ENCODE data around the gene RAX2. TPM values are rescaled to one million over a fixed set of nuclear protein-coding genes. Genes with fewer than 3 reads are reported as not detected.

Gene RAX2
- polyA plus RNA-seq, 1 donor from 2014 or later, result not detected

DNA sequence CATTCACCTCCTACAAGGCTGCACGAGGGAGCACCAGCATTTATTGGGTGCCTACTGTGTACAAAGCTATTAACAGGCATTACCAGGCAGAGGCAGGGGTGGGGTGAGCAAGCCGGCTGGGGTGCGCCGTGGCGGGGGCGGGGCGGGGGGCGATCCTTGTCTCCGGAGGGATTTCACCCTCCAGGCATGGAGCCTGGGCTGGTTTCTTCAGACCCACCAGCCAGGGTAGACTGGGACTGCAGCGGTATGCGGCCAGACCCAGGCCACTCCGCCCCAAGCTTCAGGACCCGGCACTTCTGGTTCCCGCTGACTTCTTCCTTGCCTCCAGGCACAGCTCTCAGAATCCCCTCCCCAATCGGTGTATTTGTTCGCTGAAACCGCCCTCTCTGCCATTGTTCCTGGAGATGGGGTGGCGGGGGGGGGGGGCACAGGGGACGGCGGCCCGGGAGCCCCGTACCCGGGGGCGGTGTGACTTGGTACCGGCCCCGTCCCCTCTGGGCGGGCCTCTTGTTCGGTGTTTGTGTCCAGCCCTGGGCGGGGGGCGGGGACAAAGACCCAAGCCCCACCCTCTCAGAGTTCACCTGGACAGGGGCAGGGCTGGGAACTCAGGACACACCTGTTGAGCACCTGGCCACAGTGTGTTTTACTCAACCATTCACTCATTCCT, 49.5 kb downstream of the RAX2 start:
- TF ChIP-seq TAF1 (IDR thresholded peaks at IDR 0.05; ENCODE audit: low read depth) (no peak), MXI1 (conservative IDR thresholded peaks at IDR 0.05; ENCODE audit: poor library complexity, severe bottlenecking) (no peak), POLR2AphosphoS5 (IDR thresholded peaks at IDR 0.05) (no peak), CTCF (IDR thresholded peaks at IDR 0.05; ENCODE audit: poor library complexity, severe bottlenecking) (no peak), RAD21 (conservative IDR thresholded peaks at IDR 0.05) (no peak), EZH2 (IDR thresholded peaks at IDR 0.05; ENCODE audit: borderline replicate concordance, insufficient read depth, low read length, poor library complexity, severe bottlenecking) (no peak), EP300 (conservative IDR thresholded peaks at IDR 0.05; ENCODE audit: poor library complexity, severe bottlenecking) (no peak), SMC3 (conservative IDR thresholded peaks at IDR 0.05; ENCODE audit: poor library complexity) (no peak)
- TF ChIP-seq, protein P1, sequence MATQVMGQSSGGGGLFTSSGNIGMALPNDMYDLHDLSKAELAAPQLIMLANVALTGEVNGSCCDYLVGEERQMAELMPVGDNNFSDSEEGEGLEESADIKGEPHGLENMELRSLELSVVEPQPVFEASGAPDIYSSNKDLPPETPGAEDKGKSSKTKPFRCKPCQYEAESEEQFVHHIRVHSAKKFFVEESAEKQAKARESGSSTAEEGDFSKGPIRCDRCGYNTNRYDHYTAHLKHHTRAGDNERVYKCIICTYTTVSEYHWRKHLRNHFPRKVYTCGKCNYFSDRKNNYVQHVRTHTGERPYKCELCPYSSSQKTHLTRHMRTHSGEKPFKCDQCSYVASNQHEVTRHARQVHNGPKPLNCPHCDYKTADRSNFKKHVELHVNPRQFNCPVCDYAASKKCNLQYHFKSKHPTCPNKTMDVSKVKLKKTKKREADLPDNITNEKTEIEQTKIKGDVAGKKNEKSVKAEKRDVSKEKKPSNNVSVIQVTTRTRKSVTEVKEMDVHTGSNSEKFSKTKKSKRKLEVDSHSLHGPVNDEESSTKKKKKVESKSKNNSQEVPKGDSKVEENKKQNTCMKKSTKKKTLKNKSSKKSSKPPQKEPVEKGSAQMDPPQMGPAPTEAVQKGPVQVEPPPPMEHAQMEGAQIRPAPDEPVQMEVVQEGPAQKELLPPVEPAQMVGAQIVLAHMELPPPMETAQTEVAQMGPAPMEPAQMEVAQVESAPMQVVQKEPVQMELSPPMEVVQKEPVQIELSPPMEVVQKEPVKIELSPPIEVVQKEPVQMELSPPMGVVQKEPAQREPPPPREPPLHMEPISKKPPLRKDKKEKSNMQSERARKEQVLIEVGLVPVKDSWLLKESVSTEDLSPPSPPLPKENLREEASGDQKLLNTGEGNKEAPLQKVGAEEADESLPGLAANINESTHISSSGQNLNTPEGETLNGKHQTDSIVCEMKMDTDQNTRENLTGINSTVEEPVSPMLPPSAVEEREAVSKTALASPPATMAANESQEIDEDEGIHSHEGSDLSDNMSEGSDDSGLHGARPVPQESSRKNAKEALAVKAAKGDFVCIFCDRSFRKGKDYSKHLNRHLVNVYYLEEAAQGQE (IDR thresholded peaks at IDR 0.05; ENCODE audit: borderline replicate concordance), result no peak
- Histone ChIP-seq H3K4me2 (ENCODE audit: low read length) (no peak overlapping the region), H3K9ac (ENCODE audit: low read length) (no peak overlapping the region), H4K20me1 (ENCODE audit: insufficient read depth) (no peaks in the 10 kb centered on the region), H3K79me2 (replicated peaks; ENCODE audit: insufficient read depth, low read length) (no peaks in the 10 kb centered on the region), H3K9me2 (ENCODE audit: insufficient read depth, low read length) (no peaks in the 10 kb centered on the region), H3F3A (ENCODE audit: insufficient read depth, low read length, poor library complexity, severe bottlenecking) (no peaks in the 10 kb centered on the region), H3K27me3 (ENCODE audit: insufficient read depth, low read depth, low read length) (peaks cover 14% of the 10 kb centered on the region), H3K9me3 (ENCODE audit: low read length) (no peaks in the 10 kb centered on the region), H2AFZ (ENCODE audit: low read depth, low read length) (no peak overlapping the region), H3K36me3 (ENCODE audit: insufficient read depth, low read length) (no peaks in the 10 kb centered on the region), H3K4me3 (ENCODE audit: low read length) (no peak overlapping the region), H3K27ac (ENCODE audit: low read length) (no peak overlapping the region)

DNA sequence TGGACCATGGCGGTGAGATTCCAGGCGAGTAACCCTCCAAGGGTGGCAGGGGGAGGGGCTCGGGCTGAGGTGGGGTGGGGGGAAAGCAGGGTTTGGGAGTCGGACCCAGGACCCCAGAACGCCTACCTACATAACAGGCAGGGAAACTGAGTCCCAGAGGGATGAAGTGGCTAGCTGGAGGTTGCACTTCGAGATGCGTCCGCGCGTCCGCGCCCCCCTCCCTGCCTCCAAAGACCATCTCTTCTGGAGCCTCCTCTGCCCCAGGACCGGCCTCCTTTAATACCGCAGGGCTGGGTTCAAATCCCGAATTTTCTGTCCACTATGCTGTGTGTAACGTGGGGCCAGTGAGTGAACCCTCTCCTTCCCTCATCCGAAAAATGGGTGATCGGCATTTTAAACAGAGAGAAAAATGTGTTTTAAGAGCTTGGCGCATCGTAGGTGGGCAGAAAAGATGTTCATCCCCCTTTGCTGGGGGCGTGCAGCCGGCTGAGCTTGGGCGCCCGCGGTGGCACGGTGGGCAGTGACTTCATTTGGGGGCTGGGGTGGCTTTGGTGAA, 50.1 kb downstream of the RAX2 start:
- Histone ChIP-seq H3K9me2 (ENCODE audit: insufficient read depth, low read length) (no peaks in the 10 kb centered on the region), H3K9me3 (ENCODE audit: low read length) (no peaks in the 10 kb centered on the region), H3K36me3 (ENCODE audit: insufficient read depth, low read length) (no peaks in the 10 kb centered on the region), H2AFZ (ENCODE audit: low read depth, low read length) (no peak overlapping the region), H3K79me2 (replicated peaks; ENCODE audit: insufficient read depth, low read length) (no peaks in the 10 kb centered on the region), H4K20me1 (ENCODE audit: insufficient read depth) (no peaks in the 10 kb centered on the region), H3K27ac (ENCODE audit: low read length) (no peak overlapping the region), H3K4me3 (ENCODE audit: low read length) (peak overlapping the region; percentile 43), H3K4me2 (ENCODE audit: low read length) (no peak overlapping the region), H3K9ac (ENCODE audit: low read length) (no peak overlapping the region), H3K27me3 (ENCODE audit: insufficient read depth, low read depth, low read length) (peaks cover 14% of the 10 kb centered on the region), H3F3A (ENCODE audit: insufficient read depth, low read length, poor library complexity, severe bottlenecking) (no peaks in the 10 kb centered on the region)
- TF ChIP-seq RAD21 (conservative IDR thresholded peaks at IDR 0.05) (no peak), MXI1 (conservative IDR thresholded peaks at IDR 0.05; ENCODE audit: poor library complexity, severe bottlenecking) (no peak), EZH2 (IDR thresholded peaks at IDR 0.05; ENCODE audit: borderline replicate concordance, insufficient read depth, low read length, poor library complexity, severe bottlenecking) (no peak), CTCF (IDR thresholded peaks at IDR 0.05; ENCODE audit: poor library complexity, severe bottlenecking) (no peak), POLR2AphosphoS5 (IDR thresholded peaks at IDR 0.05) (no peak), TAF1 (IDR thresholded peaks at IDR 0.05; ENCODE audit: low read depth) (no peak), EP300 (conservative IDR thresholded peaks at IDR 0.05; ENCODE audit: poor library complexity, severe bottlenecking) (no peak), SMC3 (conservative IDR thresholded peaks at IDR 0.05; ENCODE audit: poor library complexity) (no peak)
- TF ChIP-seq, protein P1 (IDR thresholded peaks at IDR 0.05; ENCODE audit: borderline replicate concordance), result no peak
